Measurements from ENCODE around the gene ABCD2.

- TF ChIP-seq CTCF (conservative IDR thresholded peaks at IDR 0.05; ENCODE audit: low read length) (no peak), EZH2phosphoT487 (IDR thresholded peaks at IDR 0.05; ENCODE audit: borderline replicate concordance) (no peak)
Observed at GRCh38 chr12:39505554-39505953, 114.0 kb downstream of the ABCD2 start.

All from Loucy (cell line).